ENCODE results near the gene ADAMTS2.

The ADAMTS2 gene

GRCh38 chr5:179310439-179311090 lies 34.7 kb downstream of the ADAMTS2 start:
- no peak for DNase-seq

GRCh38 chr5:179309751-179310320 lies 35.4 kb downstream of the ADAMTS2 start:
- DNase-seq, result no peak

- DNase-seq, result no peak
These were observed 35.9 kb downstream of the ADAMTS2 start for GRCh38 chr5:179309383-179309670.

GRCh38 chr5:179308563-179309382 lies 36.5 kb downstream of the ADAMTS2 start:
- DNase-seq, result no peak

GRCh38 chr5:179307931-179308471 lies 37.3 kb downstream of the ADAMTS2 start:
- DNase-seq, result no peak

GRCh38 chr5:179307013-179307800 lies 38.1 kb downstream of the ADAMTS2 start:
- no peak for DNase-seq

GRCh38 chr5:179306191-179307012 lies 38.9 kb downstream of the ADAMTS2 start:
- DNase-seq, result no peak

- no peak for DNase-seq
These were observed 40.4 kb downstream of the ADAMTS2 start for GRCh38 chr5:179304871-179305270.

- DNase-seq, result no peak
These were observed 40.8 kb downstream of the ADAMTS2 start for GRCh38 chr5:179304466-179304865.

- DNase-seq, result no peak
These were observed 41.6 kb downstream of the ADAMTS2 start for GRCh38 chr5:179303451-179304200.

- no peak for DNase-seq
These were observed 42.6 kb downstream of the ADAMTS2 start for GRCh38 chr5:179302499-179303185.

- DNase-seq, result no peak
These were observed 43.5 kb downstream of the ADAMTS2 start for GRCh38 chr5:179301796-179302195.

GRCh38 chr5:179301376-179301775 lies 43.9 kb downstream of the ADAMTS2 start:
- no peak for DNase-seq

GRCh38 chr5:179300581-179301180 lies 44.6 kb downstream of the ADAMTS2 start:
- DNase-seq, result no peak

GRCh38 chr5:179298181-179298993 lies 46.9 kb downstream of the ADAMTS2 start:
- DNase-seq, result no peak

- DNase-seq, result no peak
These were observed 47.6 kb downstream of the ADAMTS2 start for GRCh38 chr5:179297486-179298180.

GRCh38 chr5:179297026-179297425 lies 48.2 kb downstream of the ADAMTS2 start:
- no peak for DNase-seq

- no peak for DNase-seq
These were observed 49.0 kb downstream of the ADAMTS2 start for GRCh38 chr5:179296150-179296821.
